Heart left ventricle (tissue), 16 donors: ENCODE measurements around the gene SERINC5. TPM values are rescaled to one million over a fixed set of nuclear protein-coding genes. Genes with fewer than 3 reads are reported as not detected.
A peak's percentile ranks its signal among the peaks of the same experiment; 100 is the strongest.

Experiments
- ATAC-seq, 4 donors: fragments of 200-7000 bp; cut with Tn5 transposase; one replicate each; pipeline ENCODE4 v1.9.1; 2020 to 2022; ENCODE audit warnings: moderate library complexity in 4 of 4, mild to moderate bottlenecking in 3 of 4, moderate number of reproducible peaks in 1 of 4
- DNase-seq, 5 donors: peaks; one replicate each; pipeline ENCODE4 v3.0.0-alpha.2; 2020
- H3K27ac ChIP-seq, 12 donors: fragments of 200-600 bp; sonication (generic) in 4 of 12; one replicate each; pipeline versions ENCODE4 v1.5.0 to v1.8.0; 2016 to 2022; ENCODE audit warnings: mild to moderate bottlenecking in 2 of 12
- H3K27me3 ChIP-seq, 9 donors: fragments of 200-600 bp; sonication (generic) in 2 of 9; one replicate each; pipeline versions ENCODE4 v1.5.1 to v1.8.0; 2016 to 2022; ENCODE audit warnings: mild to moderate bottlenecking in 3 of 9
- H3K36me3 ChIP-seq, 9 donors: fragments of 200-600 bp; sonication (generic) in 2 of 9; one replicate each; pipeline versions ENCODE4 v1.5.0 to v1.8.0; 2018 to 2022; ENCODE audit warnings: mild to moderate bottlenecking in 2 of 9
- H3K4me1 ChIP-seq, 12 donors: fragments of 200-600 bp; sonication (generic) in 4 of 12; one replicate each; pipeline versions ENCODE4 v1.5.0 to v1.8.0; 2016 to 2022; ENCODE audit warnings: mild to moderate bottlenecking in 3 of 12
- H3K4me3 ChIP-seq, 12 donors: fragments of 200-600 bp; sonication (generic) in 4 of 12; one replicate each; pipeline versions ENCODE4 v1.5.0 to v1.8.0; 2017 to 2022; ENCODE audit warnings: mild to moderate bottlenecking in 9 of 12, moderate library complexity in 4 of 12
- H3K9me3 ChIP-seq, 12 donors: fragments of 200-600 bp; sonication (generic) in 4 of 12; one replicate each; pipeline versions ENCODE4 v1.5.0 to v1.8.0; 2016 to 2022; ENCODE audit warnings: mild to moderate bottlenecking in 1 of 12
- POLR2A ChIP-seq, 2 donors: fragments of 450-650 bp; IDR thresholded peaks; one replicate each; pipeline ENCODE4 v1.6.1; 2017; ENCODE audit warnings: antibody characterized with exemption in 2 of 2, mild to moderate bottlenecking in 2 of 2, moderate library complexity in 2 of 2
- WGBS, 4 donors: extraction: QIAGEN DNeasy Blood & Tissue Kit in 2 of 4; methylation state at CpG; one replicate each; pipeline versions ENCODE4 v1.1.5 to v1.1.7; 2013 to 2018; 5-methylcytosine and 5-hydroxymethylcytosine counted together
- intact Hi-C, 10 donors: fragments of 100-400 bp; cut with DNase I; formaldehyde crosslinking; loops; one replicate each; pipeline versions ENCODE4 v1.11.1 to v1.14.2; 2022
- polyA plus RNA-seq, 2 donors: library from polyadenylated mRNA; stranded (reverse); fragments of 200-250 nt; gene quantifications; one replicate each; pipeline ENCODE4 v1.2.3, GENCODE V29; 2013
- total RNA-seq, 9 donors: library from RNA; depleted of rRNA in 2 of 9; stranded (reverse); fragments of >200 nt in 2 of 9; fragmentation: NEBNext Ultra II Directional in 3 of 9; extraction: Animal tissue kit (Norgen Biotek cat#: 25700) in 3 of 9; gene quantifications; one replicate each; pipeline versions ENCODE4 v1.1.0 to v1.2.4, GENCODE V29; 2016 to 2023
- TF ChIP-seq, protein P1 (sequence below), 12 donors: fragments of 200-600 bp; sonication (generic) in 4 of 12; IDR thresholded peaks; one replicate each; pipeline versions ENCODE4 v1.5.0 to v1.8.0; 2018 to 2022; ENCODE audit warnings: antibody characterized with exemption in 12 of 12, mild to moderate bottlenecking in 5 of 12
- donor health status: ischemic (EF 13 %, LVEDD 7.1; RV severe dilation, severe dysfunction).
- donor health status: healthy with polysubstance abuse.
- donor health status: DM: no; HTN: yes; CAD: no.
- donor health status: DM: no; HTN: no; CAD: no.
- donor health status: ischemic (EF 25% LVEDD 6.9; RV normal size, moderate dysfunction).
- donor health status: ischemic (EF 25% LVEDD 5.7; RV mildly dilated, moderate dysfunction).
- donor health status: healthy.
- donor health status: DM: yes; HTN: yes; CAD: no.
- donor health status: ischemic (EF 35%, LVEDD 5.7; RV mildly dilated, moderate dysfunction).
- donor health status: nonischemic (EF 11% LVEDD 7.7; RV severe dilation, severe dysfunction).
- donor health status: DM: yes; HTN: yes; CAD: no.
- donor health status: PGD.
- donor health status: ischemic (EF 29% LVEDD 5.4; RV normal size, mild dysfunction).
- donor health status: nonischemic (EF 23%, LVEDD 6.1; RV moderate dilation, normal function).

Gene SERINC5
- total and polyA plus RNA-seq, 11 donors = 3.2 to 25.9 (median 13.5) TPM

DNA sequence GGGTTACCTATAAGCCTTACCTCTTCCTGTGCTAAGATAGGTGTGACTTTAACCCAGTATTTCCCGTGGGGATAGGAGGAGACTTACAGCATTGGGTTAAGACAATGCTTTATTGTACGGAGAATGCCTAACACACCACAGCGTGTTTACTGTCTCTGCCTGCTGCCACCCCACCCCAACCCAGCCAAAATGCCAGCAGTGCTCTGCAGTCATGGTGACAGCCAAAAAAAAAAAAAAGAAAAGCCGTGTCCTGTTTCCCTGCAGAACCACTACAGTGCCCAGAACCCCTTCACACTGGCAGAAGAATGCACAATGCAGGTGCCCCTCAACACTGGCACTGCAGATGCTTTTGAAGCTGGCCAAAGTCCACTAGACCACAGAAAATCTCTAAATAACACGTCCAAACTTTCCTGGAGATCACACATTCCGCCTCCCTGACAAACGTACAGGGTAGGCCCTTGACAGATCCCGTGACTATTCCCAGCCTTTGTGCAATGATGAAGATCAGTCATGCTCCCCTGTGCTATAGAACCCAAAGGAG, 102.2 kb downstream of the SERINC5 start:
- no peak overlapping the region for H3K4me3 ChIP-seq
- H3K9me3 ChIP-seq = no peaks in the 10 kb centered on the region
- no peaks in the 10 kb centered on the region for H3K27me3 ChIP-seq
- DNase-seq (no peak), ATAC-seq (peak; percentile 45 to 70 (median 66))
- TF ChIP-seq POLR2A (IDR thresholded peaks at IDR 0.05) = no peak
- TF ChIP-seq, protein P1, sequence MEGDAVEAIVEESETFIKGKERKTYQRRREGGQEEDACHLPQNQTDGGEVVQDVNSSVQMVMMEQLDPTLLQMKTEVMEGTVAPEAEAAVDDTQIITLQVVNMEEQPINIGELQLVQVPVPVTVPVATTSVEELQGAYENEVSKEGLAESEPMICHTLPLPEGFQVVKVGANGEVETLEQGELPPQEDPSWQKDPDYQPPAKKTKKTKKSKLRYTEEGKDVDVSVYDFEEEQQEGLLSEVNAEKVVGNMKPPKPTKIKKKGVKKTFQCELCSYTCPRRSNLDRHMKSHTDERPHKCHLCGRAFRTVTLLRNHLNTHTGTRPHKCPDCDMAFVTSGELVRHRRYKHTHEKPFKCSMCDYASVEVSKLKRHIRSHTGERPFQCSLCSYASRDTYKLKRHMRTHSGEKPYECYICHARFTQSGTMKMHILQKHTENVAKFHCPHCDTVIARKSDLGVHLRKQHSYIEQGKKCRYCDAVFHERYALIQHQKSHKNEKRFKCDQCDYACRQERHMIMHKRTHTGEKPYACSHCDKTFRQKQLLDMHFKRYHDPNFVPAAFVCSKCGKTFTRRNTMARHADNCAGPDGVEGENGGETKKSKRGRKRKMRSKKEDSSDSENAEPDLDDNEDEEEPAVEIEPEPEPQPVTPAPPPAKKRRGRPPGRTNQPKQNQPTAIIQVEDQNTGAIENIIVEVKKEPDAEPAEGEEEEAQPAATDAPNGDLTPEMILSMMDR (IDR thresholded peaks at IDR 0.05) = no peak
- WGBS, 4 donors = 36 to 57% (median 53%) methylated on average over 6 to 8 of the region's 8 CpGs
- H3K36me3 ChIP-seq = peaks cover 0 to 44% (median 30%) of the 10 kb centered on the region in 9 donors
- H3K27ac ChIP-seq = peak overlapping the region in 8 of 12 donors; percentile 9 to 61 (median 30)
- peaks cover 0 to 15% (median 11%) of the 10 kb centered on the region in 12 donors for H3K4me1 ChIP-seq
- intact Hi-C loops = no loop called here

DNA sequence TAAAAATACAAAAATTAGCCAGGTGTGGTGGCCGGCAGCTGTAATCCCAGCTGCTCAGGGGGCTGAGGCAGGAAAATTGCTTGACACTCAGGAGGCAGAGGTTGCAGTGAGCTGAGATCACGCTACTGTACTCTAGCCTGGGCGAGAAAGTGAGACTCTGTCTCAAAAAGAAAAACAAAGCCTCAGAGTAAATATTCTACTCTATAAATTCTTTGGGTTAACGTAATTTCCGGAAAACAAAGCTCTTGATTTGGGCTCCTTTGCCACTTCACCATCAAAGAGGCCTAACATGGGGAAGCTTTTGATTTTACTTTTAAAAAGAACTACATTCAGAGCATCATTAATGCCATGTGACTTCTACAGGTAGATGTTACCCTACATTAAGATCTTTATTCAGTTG, 103.1 kb downstream of the SERINC5 start:
- ATAC-seq (no peak), DNase-seq (no peak)
- Histone ChIP-seq H3K36me3 (peaks cover 0 to 43% (median 24%) of the 10 kb centered on the region in 9 donors), H3K4me1 (peaks cover 0 to 15% (median 11%) of the 10 kb centered on the region in 12 donors), H3K27me3 (no peaks in the 10 kb centered on the region), H3K27ac (no peak overlapping the region), H3K4me3 (no peak overlapping the region), H3K9me3 (no peaks in the 10 kb centered on the region)
- intact Hi-C loops = no loop called here
- WGBS, 4 donors = 94 to 97% (median 94%) methylated on average over 5 of the region's 5 CpGs
- no peak for TF ChIP-seq POLR2A (IDR thresholded peaks at IDR 0.05)
- TF ChIP-seq, protein P1 (IDR thresholded peaks at IDR 0.05) = no peak

DNA sequence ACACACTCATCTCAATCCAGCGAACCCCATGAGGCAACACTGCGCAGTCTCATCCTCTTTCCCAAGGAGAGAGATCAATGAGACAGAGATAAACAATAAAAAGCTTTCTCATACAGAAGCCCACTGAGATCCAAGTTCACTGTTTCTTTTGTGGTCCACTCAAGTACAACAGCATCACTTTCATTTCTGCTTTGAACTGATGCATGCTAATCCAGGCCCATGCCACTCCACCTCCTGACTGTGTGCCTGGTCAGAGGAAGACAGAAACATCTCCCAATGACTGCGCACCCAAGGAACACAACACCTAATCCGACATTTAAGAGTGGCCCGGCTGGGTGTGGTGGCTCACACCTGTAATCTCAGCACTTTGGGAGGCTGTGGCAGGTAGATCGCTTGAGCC, 104.0 kb downstream of the SERINC5 start:
- H3K4me3 ChIP-seq = no peak overlapping the region
- DNase-seq = no peak
- H3K9me3 ChIP-seq = no peaks in the 10 kb centered on the region
- intact Hi-C loops = no loop called here
- no peaks in the 10 kb centered on the region for H3K27me3 ChIP-seq
- TF ChIP-seq, protein P1 (IDR thresholded peaks at IDR 0.05) = no peak
- TF ChIP-seq POLR2A (IDR thresholded peaks at IDR 0.05) = no peak
- peaks cover 0 to 17% (median 12%) of the 10 kb centered on the region in 12 donors for H3K4me1 ChIP-seq
- 94 to 98% (median 95%) methylated on average over 6 of the region's 6 CpGs for WGBS, 4 donors
- ATAC-seq = no peak
- peaks cover 0 to 47% (median 29%) of the 10 kb centered on the region in 9 donors for H3K36me3 ChIP-seq
- H3K27ac ChIP-seq = no peak overlapping the region

DNA sequence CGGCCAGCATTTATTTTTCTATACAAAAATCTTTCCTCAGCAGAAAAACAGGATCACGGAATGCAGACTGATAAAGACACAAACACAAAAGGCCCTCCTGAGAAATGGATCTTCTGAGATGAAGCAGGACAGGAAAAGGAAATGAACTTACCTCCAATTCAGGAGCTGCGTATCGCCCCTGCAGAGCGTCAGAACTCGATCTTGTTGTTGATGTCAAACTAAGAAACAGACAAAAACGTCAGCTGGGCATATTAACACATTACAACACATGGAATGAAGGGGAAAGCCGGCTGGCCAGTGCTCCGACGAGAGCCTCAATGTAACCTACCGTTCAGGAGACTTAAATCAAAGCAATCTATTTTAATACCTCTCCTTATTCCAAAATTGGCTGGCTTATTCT, 105.1 kb downstream of the SERINC5 start:
- peaks cover 0 to 50% (median 31%) of the 10 kb centered on the region in 9 donors for H3K36me3 ChIP-seq

More for the DNA sequence above, 105.1 kb downstream of the SERINC5 start:
- no peak for TF ChIP-seq POLR2A (IDR thresholded peaks at IDR 0.05)
- TF ChIP-seq, protein P1 (IDR thresholded peaks at IDR 0.05) = no peak
- no peak overlapping the region for H3K27ac ChIP-seq
- WGBS, 4 donors = 72 to 78% (median 76%) methylated on average over 11 of the region's 11 CpGs
- ATAC-seq (no peak), DNase-seq (no peak)
- no peak overlapping the region for H3K4me3 ChIP-seq
- peaks cover 0 to 24% (median 12%) of the 10 kb centered on the region in 12 donors for H3K4me1 ChIP-seq
- H3K9me3 ChIP-seq = no peaks in the 10 kb centered on the region
- intact Hi-C loops = no loop called here
- no peaks in the 10 kb centered on the region for H3K27me3 ChIP-seq
